NCI-H774 (cell line): ENCODE measurements around the gene ACCSL.

Source experiments
- DNase-seq: peaks from one replicate; lab custom pipeline; 2025; lab: John Stamatoyannopoulos, UW

The ACCSL gene

GRCh38 chr11:44065161-44065661 lies 17.4 kb downstream of the ACCSL start:
- no peak for DNase-seq

DNA sequence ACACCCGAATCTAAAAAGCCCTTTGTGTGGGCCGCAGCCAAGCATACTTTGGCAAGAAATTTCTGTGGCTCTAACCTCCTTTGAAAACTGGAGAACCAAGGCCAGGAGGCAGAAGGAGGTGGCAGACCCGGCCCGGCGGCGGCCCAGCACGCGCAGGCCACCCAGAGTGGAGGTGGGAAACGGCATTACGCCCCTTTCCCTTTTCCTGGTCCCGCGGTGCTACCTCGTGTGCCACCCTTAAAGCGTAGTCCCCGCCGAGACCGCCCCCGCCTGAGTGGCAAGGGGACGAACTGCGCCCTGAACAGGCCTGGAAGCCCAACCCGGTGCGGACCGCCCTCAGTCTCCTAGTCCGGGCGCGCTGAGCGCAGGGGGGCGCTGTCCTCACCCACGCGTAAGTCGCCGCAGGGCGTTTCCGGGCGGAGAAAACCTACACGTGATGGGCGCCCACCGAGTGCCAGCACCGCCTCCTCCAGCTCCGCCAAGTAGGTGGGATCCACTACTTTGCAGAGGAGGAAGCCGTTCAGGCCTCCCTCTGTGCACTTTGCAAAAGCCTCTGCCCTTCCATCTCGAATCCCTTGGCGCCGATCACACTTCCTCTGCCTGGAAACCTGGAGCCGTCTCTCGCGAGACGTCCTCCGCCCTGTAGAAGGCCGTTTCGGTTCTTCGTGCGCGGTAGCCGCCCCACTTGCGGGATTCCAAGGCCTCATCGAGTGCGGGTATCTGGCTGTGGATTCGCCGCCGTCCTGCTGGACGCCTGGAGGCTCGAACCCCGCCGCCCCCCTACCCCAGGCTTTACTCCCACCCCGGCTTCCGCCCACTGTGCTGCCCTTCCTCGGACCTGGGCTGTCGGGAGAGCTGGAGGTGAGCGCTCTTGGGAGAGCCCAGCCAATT lies 18.3 kb downstream of the ACCSL start, which contains the start of gene ACCS:
TSS of gene ACCS (plus strand) at position 430 of the 891 bp plus-strand sequence. CDS start 1,358 bp downstream, outside the sequence.
- peak; percentile 88 for DNase-seq

- DNase-seq = peak; percentile 10
Measured at GRCh38 chr11:44066732-44067141, 19.0 kb downstream of the ACCSL start.

- DNase-seq = no peak
Measured at GRCh38 chr11:44067266-44067665, 19.5 kb downstream of the ACCSL start.

- no peak for DNase-seq
Measured at GRCh38 chr11:44068180-44068579, 20.4 kb downstream of the ACCSL start.

DNA sequence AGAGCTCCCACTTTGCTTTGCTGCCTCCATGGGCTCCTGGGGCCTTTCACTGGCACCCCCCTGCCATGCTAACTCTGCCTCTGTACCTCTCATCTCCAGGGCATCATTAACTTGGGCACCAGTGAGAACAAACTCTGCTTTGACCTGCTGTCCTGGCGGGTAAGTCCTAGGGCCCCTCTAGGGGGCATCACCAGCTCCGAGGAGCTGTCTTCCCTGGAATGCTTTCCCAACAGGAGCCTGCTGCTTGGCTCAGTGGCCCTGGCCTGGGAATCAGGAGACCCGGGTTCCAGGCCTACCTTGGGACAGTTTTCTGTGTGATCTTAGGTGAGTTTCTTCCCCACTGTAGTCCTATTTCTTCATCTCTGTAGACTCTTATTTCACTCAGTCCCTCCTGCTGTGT lies 23.4 kb downstream of the ACCSL start:
- DNase-seq = no peak

DNA sequence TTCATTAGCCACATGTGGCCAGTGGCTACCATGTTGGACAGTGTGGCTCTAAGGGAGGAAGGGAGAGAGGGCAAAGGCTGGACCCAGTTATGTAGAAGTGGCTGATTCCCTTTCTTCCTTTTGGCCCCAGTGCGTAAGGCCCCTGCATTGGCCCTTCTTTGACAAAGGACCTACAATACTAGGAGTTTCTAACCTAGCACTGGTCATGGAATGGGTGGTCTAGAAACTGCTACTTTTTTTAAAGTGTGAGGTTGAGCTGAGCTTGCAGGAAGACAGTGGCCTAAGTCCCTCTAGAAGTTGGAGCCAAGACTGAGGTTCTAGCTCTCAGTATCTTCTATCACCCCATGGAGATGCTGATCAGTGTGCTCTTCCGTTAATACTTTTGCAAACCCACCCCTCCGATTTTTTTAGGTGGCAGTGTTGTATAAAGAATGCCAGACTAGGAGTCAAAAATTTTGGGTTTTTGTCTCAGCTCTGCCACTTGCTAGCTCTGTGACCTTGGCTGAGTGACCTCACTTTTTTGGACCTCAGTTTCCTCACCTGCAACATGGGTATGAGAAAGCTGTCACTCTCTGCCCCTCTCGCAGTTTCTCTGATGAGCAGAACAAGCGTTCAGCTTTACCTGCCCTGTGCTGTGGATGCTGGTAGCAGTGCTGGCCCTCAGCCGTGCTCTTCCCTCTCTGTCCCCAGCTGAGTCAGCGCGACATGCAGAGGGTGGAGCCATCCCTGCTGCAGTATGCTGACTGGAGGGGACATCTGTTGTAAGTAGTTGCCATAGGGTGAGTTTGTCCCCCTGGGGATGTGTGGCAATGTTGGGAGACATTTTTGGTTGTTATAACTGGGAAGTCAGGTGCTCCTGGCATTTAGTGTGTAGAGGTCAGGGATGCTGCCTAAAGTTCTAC lies 25.2 kb downstream of the ACCSL start:
- no peak for DNase-seq

GRCh38 chr11:44078794-44079193 lies 31.0 kb downstream of the ACCSL start:
- DNase-seq = no peak

DNA sequence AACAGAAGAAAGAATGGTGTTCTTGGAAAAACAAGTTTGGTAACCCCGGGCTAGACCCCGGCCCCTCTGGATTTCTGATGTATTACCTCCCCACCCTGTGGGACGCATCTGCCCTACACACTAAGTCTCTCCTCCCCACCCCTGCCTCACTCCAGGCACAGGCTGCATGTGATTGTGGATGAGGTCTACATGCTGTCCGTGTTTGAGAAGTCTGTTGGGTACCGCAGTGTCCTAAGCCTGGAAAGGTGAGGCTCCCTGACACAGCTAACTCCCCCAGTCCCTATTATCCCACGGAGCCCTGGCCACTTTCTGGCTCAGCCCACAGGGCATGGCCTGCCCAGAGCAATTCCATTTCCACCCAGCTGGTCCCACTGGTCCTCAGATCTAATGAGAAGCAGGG lies 31.6 kb downstream of the ACCSL start:
- DNase-seq = no peak

DNA sequence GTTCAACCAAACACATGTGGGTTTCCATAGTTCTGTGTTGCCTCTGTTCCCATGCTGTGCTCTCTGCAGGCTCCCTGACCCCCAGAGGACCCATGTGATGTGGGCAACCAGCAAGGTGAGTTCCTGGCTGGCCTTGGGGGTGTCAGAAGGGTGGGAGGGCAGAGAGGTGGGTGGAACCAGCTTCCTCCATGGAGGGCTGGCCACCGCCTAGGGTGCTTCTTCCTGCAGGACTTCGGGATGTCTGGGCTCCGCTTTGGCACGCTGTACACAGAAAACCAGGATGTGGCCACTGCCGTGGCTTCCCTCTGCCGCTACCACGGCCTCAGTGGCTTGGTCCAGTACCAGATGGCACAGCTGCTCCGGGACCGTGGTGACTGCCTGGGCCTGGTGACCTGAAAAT lies 33.2 kb downstream of the ACCSL start:
- no peak for DNase-seq

DNA sequence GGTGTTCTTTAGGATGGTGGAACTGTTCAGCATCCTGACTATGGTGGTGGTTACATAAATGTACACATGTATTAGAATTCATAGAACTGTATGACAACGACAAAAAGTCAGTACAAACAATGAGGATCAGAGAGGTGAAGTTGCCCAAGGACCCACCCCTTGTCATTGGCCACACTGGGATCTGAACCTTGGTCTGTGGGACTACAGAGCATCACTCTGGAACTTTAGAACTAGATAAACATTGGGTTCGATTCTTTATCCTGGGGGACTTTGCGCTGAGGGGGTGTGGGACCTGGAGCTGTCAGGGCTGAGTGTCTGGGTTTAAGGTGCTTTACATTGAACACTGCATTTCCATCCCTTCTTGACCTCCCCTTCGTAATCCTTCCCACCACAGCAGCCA lies 34.9 kb downstream of the ACCSL start:
- no peak for DNase-seq

DNA sequence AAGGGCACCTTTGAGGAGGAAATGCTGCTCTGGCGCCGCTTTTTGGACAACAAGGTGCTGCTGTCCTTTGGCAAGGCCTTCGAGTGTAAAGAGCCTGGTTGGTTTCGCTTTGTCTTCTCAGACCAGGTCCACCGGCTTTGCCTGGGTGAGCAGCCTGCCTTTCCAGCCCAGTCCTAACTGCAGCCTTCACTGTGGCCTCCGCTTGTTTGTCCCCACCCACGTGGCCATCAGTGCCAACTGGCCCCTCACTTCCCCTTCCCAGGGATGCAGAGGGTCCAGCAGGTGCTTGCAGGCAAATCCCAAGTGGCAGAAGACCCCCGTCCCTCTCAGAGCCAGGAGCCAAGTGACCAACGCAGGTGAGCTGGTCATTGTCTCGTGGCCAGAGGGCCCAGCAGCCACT lies 35.7 kb downstream of the ACCSL start:
- no peak for DNase-seq

- DNase-seq = no peak
Measured at GRCh38 chr11:44083906-44084305, 36.1 kb downstream of the ACCSL start.

- no peak for DNase-seq
Measured at GRCh38 chr11:44085330-44085729, 37.5 kb downstream of the ACCSL start.

DNA sequence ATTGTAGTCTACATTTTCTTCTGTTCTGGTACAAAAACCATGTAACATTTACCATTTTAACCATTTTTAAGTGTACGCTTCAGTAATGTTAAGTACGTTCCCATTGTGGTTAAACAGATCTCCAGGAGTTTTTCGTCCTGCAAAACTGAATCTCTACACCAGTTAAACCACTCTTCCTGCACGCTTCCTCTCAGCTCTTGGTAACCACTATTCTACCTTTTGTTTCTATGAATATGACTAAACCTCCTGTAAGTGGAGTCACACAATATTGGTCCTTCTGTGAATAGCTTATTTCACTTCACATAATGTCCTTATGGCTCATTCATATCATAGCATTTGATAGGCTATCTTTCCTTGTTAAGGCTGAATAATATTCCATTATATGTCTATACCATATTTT lies 40.6 kb downstream of the ACCSL start:
- no peak for DNase-seq

GRCh38 chr11:44088871-44089270 lies 41.1 kb downstream of the ACCSL start:
- DNase-seq = no peak

DNA sequence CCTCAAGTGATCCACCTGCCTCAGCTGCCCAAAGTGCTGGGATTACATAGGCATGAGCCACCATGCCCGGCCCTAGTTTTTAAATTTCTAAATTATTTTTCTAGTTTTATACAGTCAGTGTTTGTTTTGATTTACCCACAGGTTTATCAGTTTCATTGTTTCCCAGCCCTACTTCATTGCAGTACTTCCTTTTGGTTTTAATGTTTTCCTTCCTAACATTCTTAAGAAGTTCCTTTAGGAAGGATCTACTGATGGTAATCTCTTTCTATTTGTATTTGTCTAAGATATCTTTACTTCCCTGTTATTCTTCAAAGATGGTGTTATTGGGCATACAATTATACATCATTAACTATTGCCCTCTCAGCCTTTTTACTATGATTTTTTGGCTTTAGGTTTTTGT lies 42.8 kb downstream of the ACCSL start:
- DNase-seq = no peak

- peak; percentile 66 for DNase-seq
Measured at GRCh38 chr11:44094260-44094868, 46.6 kb downstream of the ACCSL start.

GRCh38 chr11:44095506-44096359 lies 48.0 kb downstream of the ACCSL start, which contains the start of gene EXT2:
EXT2 (plus strand) TSS chr11:44095678; CDS start chr11:44107713, 12,035 bp downstream.
- DNase-seq = peak; percentile 80

- no peak for DNase-seq
Measured at GRCh38 chr11:44096360-44097185, 48.8 kb downstream of the ACCSL start.
